Calu3 (cell line): Measurements from ENCODE around the gene GAD2. TPM values are rescaled to one million over a fixed set of nuclear protein-coding genes. Genes with fewer than 3 reads are reported as not detected.

Source experiments
- BruUV-seq: library from RNA; stranded (reverse); fragments of 400-500 nt; replicated peaks from 2 replicates; lab custom pipeline; 2021; lab: Mats Ljungman, UMichigan
- CTCF ChIA-PET: fragments of 300-600 bp; sonication (Branson Sonifier 250); formaldehyde crosslinking; loops from one replicate; lab custom pipeline; 2022; ENCODE audit warnings: antibody characterized with exemption; lab: Charles Lee
- DNase-seq: peaks from one replicate; pipeline ENCODE4 v3.0.0; 2022
- H3K27ac Mint-ChIP-seq: one replicate; pipeline ENCODE4 v1.8.0; 2022; ENCODE audit warnings: mixed read lengths; ENCODE audit not compliant: unreplicated experiment
- H3K27me3 Mint-ChIP-seq: one replicate; pipeline ENCODE4 v1.8.0; 2022; ENCODE audit warnings: mixed read lengths; ENCODE audit not compliant: unreplicated experiment
- H3K36me3 Mint-ChIP-seq: one replicate; pipeline ENCODE4 v1.8.0; 2022; ENCODE audit warnings: mild to moderate bottlenecking, moderate library complexity, mixed read lengths; ENCODE audit not compliant: insufficient read depth, unreplicated experiment
- H3K4me1 Mint-ChIP-seq: one replicate; pipeline ENCODE4 v1.8.0; 2022; ENCODE audit warnings: mild to moderate bottlenecking, low read depth, mixed read lengths; ENCODE audit not compliant: unreplicated experiment
- H3K4me3 Mint-ChIP-seq: one replicate; pipeline ENCODE4 v1.8.0; 2022; ENCODE audit warnings: mild to moderate bottlenecking, low read depth, moderate library complexity, mixed read lengths; ENCODE audit not compliant: unreplicated experiment
- H3K9me3 Mint-ChIP-seq: one replicate; pipeline ENCODE4 v1.8.0; 2022; ENCODE audit warnings: low read depth, mixed read lengths; ENCODE audit not compliant: unreplicated experiment
- CTCF ChIP-seq: fragments of 200-600 bp; IDR thresholded peaks from one replicate; pipeline ENCODE4 v1.8.0; 2022; ENCODE audit warnings: antibody characterized with exemption; ENCODE audit not compliant: unreplicated experiment
- intact Hi-C: fragments of 100-400 bp; cut with micrococcal nuclease; formaldehyde crosslinking; loops from one replicate; pipeline ENCODE4 v1.10.0; 2022; ENCODE audit not compliant: unreplicated experiment
- total RNA-seq: library from RNA; stranded (reverse); gene quantifications from 2 replicates; pipeline ENCODE4 v1.2.3, GENCODE V29; 2022

The GAD2 gene
- total RNA-seq, 1 experiment from 2014 or later, result not detected

- no TSS peak for BruUV-seq
- Mint-ChIP-seq H3K27me3 (no peaks in the 10 kb centered on the region), H3K4me1 (peaks cover 21% of the 10 kb centered on the region), H3K4me3 (no peak overlapping the region), H3K9me3 (no peaks in the 10 kb centered on the region), H3K27ac (no peak overlapping the region), H3K36me3 (no peaks in the 10 kb centered on the region)
- intact Hi-C loops, result no loop called here
- TF ChIP-seq CTCF, result no peak
- DNase-seq, result no peak
- CTCF ChIA-PET, result interaction anchor here (0.7 kb wide), 1 partner anchor 14 kb away, joined by 4 read pairs; no protein-coding TSS in a partner anchor
Observed at GRCh38 chr10:26331371-26331770, 114.8 kb downstream of the GAD2 start.

- Mint-ChIP-seq H3K4me1 (peaks cover 21% of the 10 kb centered on the region), H3K4me3 (no peak overlapping the region), H3K27ac (no peak overlapping the region), H3K36me3 (no peaks in the 10 kb centered on the region), H3K9me3 (no peaks in the 10 kb centered on the region), H3K27me3 (no peaks in the 10 kb centered on the region)
- CTCF ChIA-PET, result interaction anchor here (1.2 to 3.0 kb wide), 4 partner anchors 28 to 222 kb away, joined by 3 to 35 read pairs (median 4); no protein-coding TSS in a partner anchor
- TF ChIP-seq CTCF, result no peak
- intact Hi-C loops, result loop anchor here (2.0 kb wide), 1 partner anchor 548 kb away; no protein-coding TSS in a partner anchor
- DNase-seq, result no peak
- BruUV-seq, result no TSS peak
Observed at GRCh38 chr10:26334232-26334931, 117.8 kb downstream of the GAD2 start.

GRCh38 chr10:26334932-26335573 lies 118.5 kb downstream of the GAD2 start:
- H3K27me3 Mint-ChIP-seq, result no peaks in the 10 kb centered on the region
- no peaks in the 10 kb centered on the region for H3K36me3 Mint-ChIP-seq
- CTCF ChIA-PET, result interaction anchor here (1.0 to 3.0 kb wide), 5 partner anchors 27 to 547 kb away, joined by 3 to 35 read pairs (median 4); no protein-coding TSS in a partner anchor
- DNase-seq, result peak; percentile 56
- peak; percentile 85 for TF ChIP-seq CTCF
- peaks cover 21% of the 10 kb centered on the region for H3K4me1 Mint-ChIP-seq
- H3K4me3 Mint-ChIP-seq, result peak overlapping the region; percentile 62
- intact Hi-C loops, result loop anchor here (1.0 to 2.0 kb wide), 2 partner anchors 222 to 548 kb away; no protein-coding TSS in a partner anchor
- no peak overlapping the region for H3K27ac Mint-ChIP-seq
- BruUV-seq, result no TSS peak
- no peaks in the 10 kb centered on the region for H3K9me3 Mint-ChIP-seq

- peak overlapping the region; percentile 62 for H3K4me3 Mint-ChIP-seq
- no peak overlapping the region for H3K27ac Mint-ChIP-seq
- no peak for DNase-seq
- BruUV-seq, result no TSS peak
- CTCF ChIA-PET, result interaction anchor here (1.0 to 3.0 kb wide), 5 partner anchors 27 to 547 kb away, joined by 3 to 35 read pairs (median 4); no protein-coding TSS in a partner anchor
- peaks cover 20% of the 10 kb centered on the region for H3K4me1 Mint-ChIP-seq
- no peaks in the 10 kb centered on the region for H3K9me3 Mint-ChIP-seq
- intact Hi-C loops, result loop anchor here (1.0 to 2.0 kb wide), 2 partner anchors 222 to 547 kb away; no protein-coding TSS in a partner anchor
- no peaks in the 10 kb centered on the region for H3K36me3 Mint-ChIP-seq
- no peaks in the 10 kb centered on the region for H3K27me3 Mint-ChIP-seq
- TF ChIP-seq CTCF, result no peak
Observed at GRCh38 chr10:26335574-26336093, 119.1 kb downstream of the GAD2 start.
